Head of caudate nucleus (tissue), 42 donors: ENCODE data around the gene DLG1.
A peak's percentile ranks its signal among the peaks of the same experiment; 100 is the strongest.

Source experiments
- DNase-seq, 42 donors: peaks; one replicate each; pipeline versions ENCODE4 v3.0.0 to v3.0.0-alpha.2; 2020 to 2021; ENCODE audit warnings: mixed read lengths in 7 of 42
- intact Hi-C: fragments of 100-400 bp; cut with DNase I; formaldehyde crosslinking; loops from one replicate; pipeline ENCODE4 v1.15.0; 2022

DLG1 gene

DNA sequence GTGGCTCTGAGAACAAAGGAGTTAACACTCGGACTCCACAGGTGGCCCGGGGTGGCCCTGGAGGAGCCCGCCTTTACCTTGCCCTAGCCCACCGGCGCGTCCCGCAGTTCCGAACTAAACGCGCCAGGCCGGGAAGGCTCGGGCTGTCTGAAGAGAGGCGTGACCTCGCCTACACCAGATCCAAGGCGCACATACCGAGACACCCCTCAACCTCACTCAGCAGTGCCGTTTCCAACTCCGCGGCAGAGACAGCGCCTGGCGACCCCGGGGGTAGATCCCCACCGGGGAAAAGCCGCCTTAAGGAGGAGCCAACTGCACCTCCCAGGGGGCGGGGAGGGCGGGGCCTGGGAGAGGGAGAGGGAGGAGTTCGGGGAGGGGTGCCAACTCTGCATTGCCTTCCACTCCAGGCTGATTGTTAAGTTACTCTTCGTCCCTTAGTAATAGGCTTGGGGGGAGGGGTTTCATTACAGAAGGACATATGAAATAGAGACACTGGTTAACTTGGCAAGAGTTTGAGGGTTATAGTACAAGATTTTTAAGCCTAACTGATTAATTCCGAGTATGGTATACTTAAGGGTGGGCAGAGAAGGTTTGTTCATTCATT, at the start of gene DLG1:
DLG1 (minus strand) TSS at position 272 of the 604 bp plus-strand sequence. CDS start 1,408 bp downstream, outside the sequence.
- intact Hi-C loops: no loop called here
- DNase-seq: peak; percentile 56 to 92 (median 82)

DNA sequence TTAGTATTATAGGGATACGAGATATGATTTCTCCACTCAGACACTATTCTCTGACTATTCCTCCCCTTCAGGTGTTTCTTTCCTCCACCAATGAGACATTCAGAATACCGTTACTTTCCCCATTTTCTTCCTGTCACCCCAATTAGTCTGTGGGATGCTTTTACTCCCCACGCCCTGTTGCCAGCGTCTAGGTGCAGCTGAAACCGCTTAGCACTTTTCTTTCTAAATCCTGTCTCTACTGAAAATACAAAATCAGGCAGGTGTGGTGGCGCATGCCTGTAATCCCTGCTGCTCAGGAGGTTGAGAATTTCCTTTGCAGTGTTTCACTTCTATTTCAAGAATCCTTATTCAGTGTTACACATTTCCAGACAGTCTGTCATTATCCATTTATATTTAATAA, 49.6 kb upstream of the DLG1 start:
- DNase-seq: peak in 6 of 42 donors; percentile 28 to 52 (median 39)
- intact Hi-C loops: no loop called here

DNA sequence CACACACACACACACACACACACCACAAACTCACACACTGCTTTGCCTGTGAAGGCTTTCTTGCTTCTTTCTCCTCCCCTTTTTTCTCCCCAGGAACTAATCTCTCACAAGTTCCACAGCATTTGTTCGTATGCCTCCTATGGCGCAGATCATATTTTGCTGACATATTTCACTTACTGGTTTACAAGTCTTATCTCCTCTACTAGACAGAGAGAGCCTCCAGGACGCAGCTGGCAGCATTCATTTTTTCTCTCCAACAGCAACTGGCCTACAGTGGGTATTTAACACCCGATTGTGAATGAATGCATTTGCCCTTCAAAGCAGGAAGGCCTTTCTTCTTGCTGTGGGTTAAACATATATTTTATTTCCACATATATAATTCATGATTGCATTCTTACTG, 47.0 kb upstream of the DLG1 start:
- intact Hi-C loops: no loop called here
- DNase-seq: no peak

DNA sequence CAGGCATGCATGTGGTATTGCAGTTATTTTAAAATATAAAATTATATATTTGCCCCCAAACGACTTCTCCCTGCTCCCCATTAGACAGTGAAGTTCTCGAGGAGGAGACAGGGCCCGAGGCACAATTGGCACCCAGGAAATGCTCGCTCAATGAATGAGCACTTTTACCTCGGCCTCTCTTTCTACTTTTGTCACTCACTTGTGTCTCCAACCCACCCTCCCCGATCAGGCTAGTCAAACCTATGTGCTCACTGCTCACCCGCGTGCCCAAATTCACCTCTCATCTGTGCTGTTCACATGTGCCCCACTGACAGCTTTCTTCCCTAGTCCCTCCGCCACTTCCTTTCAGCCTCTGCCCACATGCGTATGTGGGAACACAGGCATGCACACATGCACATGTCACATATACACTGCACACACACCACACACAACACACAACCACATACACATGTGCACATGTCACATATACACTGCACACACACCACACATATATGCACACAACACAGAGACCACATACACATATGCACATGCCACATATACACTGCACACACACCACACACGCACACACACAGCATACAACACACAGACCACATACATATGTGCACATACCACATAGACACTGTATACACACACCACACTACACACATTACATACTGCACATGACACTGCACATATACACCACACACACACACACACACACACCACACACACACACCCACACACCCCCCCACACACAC, 46.3 kb upstream of the DLG1 start:
- DNase-seq: peak in 2 of 42 donors; percentile 5 to 19
- intact Hi-C loops: no loop called here

DNA sequence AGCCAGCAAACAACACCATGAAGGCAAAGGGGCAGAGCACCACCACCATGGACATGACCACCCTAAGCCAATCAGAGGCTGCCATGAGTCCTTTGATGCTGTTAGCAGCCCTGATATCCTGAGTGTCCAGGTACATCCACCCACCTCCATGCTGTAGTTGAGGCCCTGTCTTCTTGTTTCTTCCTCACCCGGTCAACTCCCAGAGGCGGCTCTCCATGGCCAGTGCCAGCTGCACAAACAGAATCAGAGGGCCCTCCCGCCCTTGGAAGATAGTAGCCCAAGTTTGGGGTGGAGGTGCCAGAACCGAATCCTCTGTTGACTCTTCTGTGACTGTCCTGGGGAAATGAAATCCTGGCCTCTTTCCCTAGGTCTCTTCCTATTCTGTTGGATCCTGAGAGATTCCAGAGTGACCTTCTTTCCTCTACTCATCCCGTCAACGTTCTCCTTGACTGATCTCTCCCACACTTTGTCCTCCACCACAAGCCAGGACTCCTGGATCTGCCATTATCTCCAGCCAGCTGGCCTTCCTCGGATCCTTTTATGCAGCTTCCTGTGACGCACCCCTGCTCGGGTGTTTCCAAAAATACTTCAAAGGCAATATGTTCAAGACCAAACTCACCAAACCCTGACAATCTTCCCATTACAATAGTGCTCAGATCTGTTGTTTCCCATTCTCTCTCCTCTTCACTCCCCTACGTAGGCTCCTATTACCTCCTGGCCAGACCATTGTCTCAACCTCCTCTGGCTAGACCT, 45.4 kb upstream of the DLG1 start:
- peak in 3 of 42 donors; percentile 5 to 28 (median 9) for DNase-seq

DNA sequence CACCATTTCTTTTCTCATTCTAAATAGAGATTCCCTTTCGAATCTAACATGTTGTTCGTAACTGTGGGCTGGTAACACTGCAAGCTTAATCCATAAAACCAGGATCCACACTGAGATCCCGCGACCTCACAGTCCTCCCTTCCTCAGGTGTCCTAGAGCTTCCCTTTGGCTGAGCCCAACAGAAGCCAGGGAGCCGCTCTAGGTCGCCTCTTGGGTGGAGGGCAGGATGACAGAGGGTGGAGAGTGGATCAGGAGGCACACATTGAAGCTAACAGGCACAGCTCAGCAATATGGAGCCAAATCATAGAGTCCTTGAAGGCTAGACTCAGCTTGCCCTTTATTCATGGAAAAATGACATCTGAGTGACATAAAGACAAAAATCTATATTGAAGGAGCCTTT, 44.7 kb upstream of the DLG1 start:
- DNase-seq: peak in 1 of 42 donors; percentile 15
- intact Hi-C loops: no loop called here

More for the DNA sequence above, 45.4 kb upstream of the DLG1 start:
- intact Hi-C loops: no loop called here

DNA sequence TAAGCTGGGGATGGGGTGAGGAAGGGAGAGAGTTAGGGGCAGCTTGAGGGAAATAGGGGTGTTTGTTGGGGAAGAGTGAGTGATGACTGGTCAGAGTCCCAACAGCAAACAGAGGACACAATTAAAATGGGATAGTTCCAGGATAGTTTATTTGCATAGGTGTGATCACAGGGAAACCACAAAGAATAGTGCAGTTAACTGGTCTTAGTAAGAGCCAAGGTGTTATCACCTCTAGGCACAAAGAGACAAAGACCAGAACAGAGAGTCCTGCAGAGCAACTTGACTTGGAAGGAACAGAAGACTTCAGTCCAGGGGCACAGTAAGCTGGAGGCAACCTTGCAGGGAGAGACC, 42.1 kb upstream of the DLG1 start:
- DNase-seq: no peak
- intact Hi-C loops: no loop called here

DNA sequence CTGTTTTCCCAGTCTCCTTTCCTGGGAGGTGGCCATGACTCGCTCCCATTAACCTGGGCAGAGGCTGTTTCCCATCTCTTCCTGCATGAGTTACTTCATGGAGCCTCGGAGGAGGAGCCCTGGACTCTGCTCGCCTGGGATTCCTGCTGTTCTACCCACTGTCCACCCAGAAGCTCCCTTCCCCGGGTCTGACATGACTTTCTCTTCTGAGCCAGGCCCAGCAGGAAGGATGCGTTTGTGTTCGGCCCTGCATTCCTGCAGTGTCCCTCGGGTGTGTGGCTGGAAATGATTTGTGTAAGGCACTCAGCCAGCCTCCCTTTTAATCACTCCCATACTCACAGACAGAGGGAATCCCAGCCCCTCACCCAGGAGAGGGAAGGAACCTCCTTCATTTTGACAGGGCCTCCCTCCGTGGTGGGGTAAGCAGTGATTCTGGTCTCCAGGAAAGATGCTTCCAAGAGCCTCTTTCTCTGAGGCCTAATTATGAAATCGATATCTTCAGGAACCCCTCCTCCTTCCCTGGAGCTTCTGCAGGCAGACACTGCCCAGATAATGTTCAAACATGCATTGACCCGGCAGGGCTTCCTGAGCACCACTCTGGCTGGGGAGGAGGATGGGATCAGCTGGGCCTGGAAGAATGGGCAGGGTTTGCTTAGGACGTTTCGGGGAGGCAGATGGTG, 41.6 kb upstream of the DLG1 start:
- intact Hi-C loops: no loop called here
- DNase-seq: peak in 4 of 42 donors; percentile 10 to 42 (median 18)

DNA sequence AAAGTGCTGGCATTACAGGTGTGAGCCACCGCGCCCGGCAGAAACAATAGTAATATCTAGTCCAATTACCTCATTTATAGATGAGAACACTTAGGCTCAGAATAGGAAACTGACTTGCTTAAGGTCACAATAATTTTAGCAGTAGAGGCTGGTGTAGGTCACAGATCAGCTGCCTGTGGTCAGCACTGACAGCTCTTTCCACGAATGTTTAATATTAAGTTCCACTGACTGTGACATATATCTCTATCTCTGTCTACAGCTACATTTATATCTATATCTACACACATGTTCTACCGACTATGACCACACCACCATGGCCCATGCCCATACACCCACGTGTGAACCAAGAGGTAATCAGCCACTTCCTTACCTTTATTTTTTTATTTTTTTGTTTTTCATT, 40.2 kb upstream of the DLG1 start:
- intact Hi-C loops: no loop called here
- peak in 3 of 42 donors; percentile 3 to 33 (median 14) for DNase-seq

DNA sequence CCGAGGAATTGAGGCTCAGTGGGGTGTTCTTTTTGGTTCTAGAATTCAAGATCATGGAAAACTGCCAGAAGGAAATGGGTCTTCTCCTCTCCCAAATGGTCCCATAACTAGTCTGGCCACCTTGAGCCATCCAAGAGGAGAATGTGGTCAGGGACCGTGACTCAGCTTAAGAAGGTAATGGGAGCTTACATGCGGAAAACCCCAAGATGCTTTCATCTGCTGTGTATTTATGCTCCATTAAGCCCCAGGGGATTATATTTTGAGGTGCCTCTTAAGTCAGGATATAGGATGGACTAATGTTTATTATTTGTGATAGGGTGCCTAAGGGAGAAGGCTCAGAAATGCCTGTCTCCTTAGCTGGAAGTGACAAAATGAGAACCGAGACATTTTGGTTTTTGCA, 39.2 kb upstream of the DLG1 start:
- intact Hi-C loops: no loop called here
- peak in 1 of 42 donors; percentile 20 for DNase-seq

DNA sequence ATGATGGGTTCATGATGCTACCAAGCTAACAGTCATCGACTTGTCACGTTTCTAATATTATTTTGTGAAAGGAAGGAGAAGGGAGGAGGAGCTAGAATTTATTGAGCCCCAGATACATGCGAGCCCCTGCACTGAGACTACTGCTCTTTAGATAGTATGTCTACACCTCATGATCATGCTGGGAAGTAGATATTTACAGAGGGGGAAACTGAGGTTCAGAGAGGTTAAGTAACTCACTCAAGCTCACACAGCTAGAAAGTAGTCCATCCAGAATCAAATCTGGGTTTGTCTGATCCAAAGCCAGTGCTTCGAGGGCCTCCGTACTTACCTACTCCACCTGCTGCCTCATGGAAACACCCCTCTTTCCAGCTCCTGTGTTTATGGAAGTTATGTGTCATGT, 38.8 kb upstream of the DLG1 start:
- no peak for DNase-seq
- intact Hi-C loops: no loop called here

DNA sequence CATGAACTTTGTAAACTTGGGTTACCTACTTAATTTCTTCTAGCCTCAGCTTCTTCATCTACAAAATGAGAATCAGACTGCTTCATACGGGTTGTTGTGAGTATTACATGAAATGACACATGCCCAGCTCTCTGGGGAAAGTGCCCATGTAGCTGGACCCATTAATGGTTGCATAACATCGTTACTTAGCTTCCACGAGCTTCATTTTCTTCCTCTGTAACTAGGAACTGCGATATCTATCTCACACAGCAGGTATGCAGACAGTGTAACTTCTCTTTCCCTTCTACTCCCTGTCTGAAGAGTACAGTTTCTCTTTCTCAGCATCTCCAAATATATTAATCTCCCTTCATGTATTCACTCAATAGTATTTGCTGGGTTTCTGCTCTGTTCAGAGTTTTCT, 37.9 kb upstream of the DLG1 start:
- intact Hi-C loops: no loop called here
- DNase-seq: peak in 2 of 42 donors; percentile 23 to 27

DNA sequence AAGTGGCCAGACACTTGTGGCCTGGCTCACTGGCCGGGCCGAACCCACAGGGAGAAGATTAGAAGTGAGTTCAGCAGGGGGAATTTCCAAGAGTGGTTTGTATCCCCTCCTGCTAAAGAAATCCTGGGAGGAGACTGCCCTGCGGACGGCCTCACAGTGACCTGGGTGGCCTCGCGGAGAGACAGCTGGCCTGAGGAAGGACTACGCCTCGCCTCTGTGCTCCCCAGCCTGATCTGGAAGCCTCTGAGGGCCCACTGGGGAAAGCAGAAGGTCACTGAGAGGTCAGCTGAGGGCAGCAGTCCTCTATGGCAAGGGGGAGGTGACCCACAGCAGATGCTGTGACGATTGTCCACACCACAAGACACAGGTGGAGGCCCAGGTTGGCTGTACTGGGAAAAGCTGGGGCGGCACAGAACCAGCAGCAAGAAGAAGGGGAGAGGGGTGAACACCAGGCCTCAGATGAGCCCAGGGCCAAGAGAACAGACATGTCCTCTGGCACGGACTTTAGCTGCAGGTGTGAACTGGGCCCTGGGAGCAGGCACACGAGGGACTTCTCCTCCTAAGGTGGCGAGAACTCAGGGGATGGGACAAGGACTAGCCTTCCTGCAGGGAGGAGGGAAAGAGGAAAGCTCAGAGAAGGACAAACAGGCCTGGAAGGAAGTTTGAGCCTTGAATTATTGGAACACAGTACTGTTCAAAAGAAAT, 37.2 kb upstream of the DLG1 start:
- intact Hi-C loops: no loop called here
- peak in 3 of 42 donors; percentile 18 to 42 (median 28) for DNase-seq

DNA sequence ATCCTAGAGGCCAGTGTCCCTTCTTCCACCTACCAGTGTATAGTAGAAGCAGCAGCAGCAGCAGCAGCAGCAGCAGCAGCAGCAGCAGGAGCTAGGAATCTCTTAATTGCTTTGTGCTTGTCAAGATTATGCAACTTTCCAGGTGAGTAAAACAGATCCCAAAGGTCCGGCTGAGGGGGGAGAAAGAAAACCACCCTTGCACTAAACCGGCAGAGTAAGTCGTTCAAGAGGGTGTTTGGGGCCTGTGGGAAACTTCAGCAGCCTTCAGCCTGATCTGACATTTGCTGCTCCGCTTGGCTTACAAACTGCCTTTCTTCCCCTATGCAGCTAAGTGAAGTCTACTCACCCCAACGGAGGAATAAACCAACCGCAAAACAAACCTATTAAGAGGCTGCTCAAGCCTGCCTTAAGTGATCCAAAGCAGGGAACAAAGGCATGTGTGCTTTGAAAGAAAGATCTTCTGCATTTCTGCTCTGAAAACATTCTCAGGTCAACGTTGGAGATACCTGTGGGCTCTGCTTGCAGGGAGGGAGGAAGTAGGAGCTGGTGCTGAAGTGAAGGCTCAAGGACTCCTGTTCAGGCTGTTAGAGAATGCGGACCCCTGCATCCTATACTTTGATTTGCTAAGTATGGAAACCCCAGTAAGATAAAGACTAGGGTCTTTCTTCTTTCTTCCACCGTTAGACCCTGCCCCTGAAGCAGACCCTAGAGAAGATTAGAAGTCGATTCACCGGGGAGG, 35.7 kb upstream of the DLG1 start:
- intact Hi-C loops: no loop called here
- DNase-seq: peak in 3 of 42 donors; percentile 23 to 50 (median 33)

DNA sequence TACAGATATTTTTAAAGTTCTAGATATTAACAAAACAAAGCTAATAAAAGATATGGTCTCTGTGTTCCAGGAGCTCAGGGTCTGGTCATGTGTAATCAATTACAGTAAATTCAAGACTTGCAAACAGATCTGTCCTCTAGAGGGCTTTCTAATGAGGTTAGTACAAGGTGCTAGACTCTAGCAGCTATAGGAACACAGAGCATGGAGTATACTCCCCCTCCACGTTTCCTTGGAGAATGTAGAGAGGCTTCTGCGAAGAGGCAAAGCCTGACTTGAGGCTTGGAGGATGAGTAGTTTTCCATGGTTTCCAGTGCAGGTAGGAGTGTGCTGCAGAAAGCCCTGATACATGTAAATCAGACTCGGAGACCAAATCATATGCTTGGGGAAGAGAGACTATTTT, 32.7 kb upstream of the DLG1 start:
- DNase-seq: peak in 14 of 42 donors; percentile 19 to 79 (median 47)
- intact Hi-C loops: no loop called here

DNA sequence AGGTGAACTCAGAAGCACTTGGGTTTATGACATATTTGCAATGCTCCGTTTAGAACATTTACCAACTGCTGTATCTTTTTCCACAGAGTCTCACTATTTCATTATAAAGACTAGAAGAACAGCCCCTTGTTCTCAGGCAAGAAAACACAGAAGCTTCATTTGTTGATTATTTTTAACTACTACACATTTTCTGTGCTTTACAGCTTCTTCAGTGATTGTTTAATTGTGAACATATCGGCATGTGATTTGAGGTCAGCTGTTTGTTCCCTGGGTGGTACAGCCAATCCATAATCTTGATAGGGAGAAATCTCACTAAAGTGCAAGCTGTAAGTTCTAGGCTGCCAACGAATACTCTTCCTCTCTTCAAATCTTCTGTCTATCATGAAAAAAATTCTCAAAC, 31.0 kb upstream of the DLG1 start:
- intact Hi-C loops: no loop called here
- peak in 22 of 42 donors; percentile 23 to 85 (median 44) for DNase-seq

DNA sequence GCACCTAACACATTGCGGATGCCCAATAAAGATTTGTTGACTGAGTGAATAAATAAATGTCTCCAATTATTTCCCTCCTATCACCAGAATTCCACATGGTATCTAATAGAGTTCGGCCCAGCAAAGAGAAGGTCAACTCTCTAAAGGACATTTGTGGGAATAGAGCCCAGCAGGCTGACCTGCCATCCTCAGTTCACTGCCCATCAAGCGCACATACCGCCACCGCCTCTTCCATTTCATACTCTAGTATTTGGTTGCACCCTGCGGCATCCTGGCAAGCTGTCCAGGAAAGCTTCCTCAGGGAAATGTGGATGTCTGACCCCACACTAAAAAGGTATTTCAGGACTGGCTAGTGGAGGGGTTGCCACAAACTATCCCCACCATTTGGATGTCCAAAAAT, 29.8 kb upstream of the DLG1 start:
- peak in 2 of 42 donors; percentile 39 to 47 for DNase-seq
- intact Hi-C loops: no loop called here

DNA sequence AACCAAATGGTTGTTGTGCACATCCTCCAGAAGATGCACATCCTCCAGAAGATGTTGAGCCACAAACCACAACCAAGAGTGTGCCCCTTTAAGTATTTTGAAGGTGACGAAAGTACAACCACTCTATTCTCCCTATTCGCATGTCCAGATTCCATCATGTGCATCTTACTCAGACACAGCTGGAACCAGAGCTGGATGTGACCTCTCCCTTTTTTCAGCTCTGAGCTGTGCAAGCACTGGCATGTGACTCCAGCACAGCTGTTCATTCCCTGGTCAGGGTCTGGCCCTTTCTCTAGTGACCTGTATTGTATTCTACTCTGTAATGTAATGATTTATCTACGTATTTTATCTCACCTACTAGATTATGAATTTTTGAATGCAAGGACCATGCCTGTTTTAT, 29.3 kb upstream of the DLG1 start:
- intact Hi-C loops: no loop called here
- peak; percentile 19 to 92 (median 71) for DNase-seq
